Neural cell (in vitro differentiated cells): ENCODE results near the gene BLVRB. TPM values are rescaled to one million over a fixed set of nuclear protein-coding genes. Genes with fewer than 3 reads are reported as not detected.

ENCODE experiments used
- H2AFZ ChIP-seq: fragments of 200-600, 300-800 bp; sonication (generic), shearing (Covaris generic); 2 replicates; pipeline ENCODE4 v1.6.0; 2014; ENCODE audit warnings: low read depth, mild to moderate bottlenecking, antibody characterized with exemption, low read length, moderate library complexity
- H3F3A ChIP-seq: fragments of 200-600 bp; shearing (Covaris generic); 2 replicates; pipeline ENCODE4 v1.6.1; 2016; ENCODE audit warnings: mild to moderate bottlenecking, moderate library complexity, mixed read lengths, antibody characterized with exemption, low read length; ENCODE audit not compliant: insufficient read depth, poor library complexity, severe bottlenecking
- H3K27ac ChIP-seq: fragments of 200-600, 300-800 bp; sonication (generic), shearing (Covaris generic); 2 replicates; pipeline ENCODE4 v1.5.1; 2014; ENCODE audit warnings: mild to moderate bottlenecking, low read length, moderate library complexity
- H3K27me3 ChIP-seq: fragments of 300-800, 200-600 bp; sonication (generic), shearing (Covaris generic); 2 replicates; pipeline ENCODE4 v1.6.0; 2014; ENCODE audit warnings: mild to moderate bottlenecking, low read depth, low read length, moderate library complexity; ENCODE audit not compliant: insufficient read depth
- H3K36me3 ChIP-seq: fragments of 300-800, 200-600 bp; sonication (generic), shearing (Covaris generic); 2 replicates; pipeline ENCODE4 v1.5.1; 2014; ENCODE audit warnings: mild to moderate bottlenecking, antibody characterized with exemption, low read length, moderate library complexity; ENCODE audit not compliant: insufficient read depth
- H3K4me2 ChIP-seq: fragments of 300-800, 200-600 bp; sonication (generic), shearing (Covaris generic); 2 replicates; pipeline ENCODE4 v1.6.0; 2014; ENCODE audit warnings: mild to moderate bottlenecking, low read length
- H3K4me3 ChIP-seq: fragments of 300-800, 200-600 bp; sonication (generic), shearing (Covaris generic); 2 replicates; pipeline ENCODE4 v1.5.1; 2014; ENCODE audit warnings: mild to moderate bottlenecking, low read length, moderate library complexity
- H3K79me2 ChIP-seq: fragments of 200-600 bp; shearing (Covaris generic); replicated peaks from 2 replicates; pipeline ENCODE4 v1.6.0; 2014; ENCODE audit warnings: mild to moderate bottlenecking, low read length, moderate library complexity; ENCODE audit not compliant: insufficient read depth
- H3K9ac ChIP-seq: fragments of 300-800, 200-600 bp; sonication (generic), shearing (Covaris generic); 2 replicates; pipeline ENCODE4 v1.6.1; 2016; ENCODE audit warnings: mild to moderate bottlenecking, low read length, mixed read lengths
- H3K9me2 ChIP-seq: fragments of 200-600 bp; shearing (Covaris generic); 2 replicates; pipeline ENCODE4 v1.6.1; 2016; ENCODE audit warnings: mild to moderate bottlenecking, low read length, mixed read lengths; ENCODE audit not compliant: insufficient read depth
- H3K9me3 ChIP-seq: fragments of 200-600, 300-800 bp; sonication (generic), shearing (Covaris generic); 2 replicates; pipeline ENCODE4 v1.6.1; 2016; ENCODE audit warnings: mild to moderate bottlenecking, mixed run types, low read length, moderate library complexity, mixed read lengths
- H4K20me1 ChIP-seq: fragments of 200-600 bp; shearing (Covaris generic); 2 replicates; pipeline ENCODE4 v1.6.1; 2016; ENCODE audit warnings: mild to moderate bottlenecking, mixed run types; ENCODE audit not compliant: insufficient read depth
- CTCF ChIP-seq: fragments of 450-650 bp; IDR thresholded peaks from 2 replicates; pipeline ENCODE4 v1.5.1; 2014; ENCODE audit warnings: antibody characterized with exemption, mild to moderate bottlenecking, moderate library complexity; ENCODE audit not compliant: poor library complexity, severe bottlenecking
- EP300 ChIP-seq: fragments of 450-650 bp; conservative IDR thresholded peaks from 2 replicates; pipeline ENCODE4 v1.6.1; 2014; ENCODE audit warnings: antibody characterized with exemption, mild to moderate bottlenecking, moderate library complexity; ENCODE audit not compliant: poor library complexity, severe bottlenecking
- EZH2 ChIP-seq: fragments of 200-600, 300-800 bp; shearing (Covaris generic), sonication (generic); IDR thresholded peaks from 2 replicates; pipeline ENCODE4 v1.6.1; 2014; ENCODE audit warnings: antibody characterized with exemption, low read length, borderline replicate concordance, mild to moderate bottlenecking; ENCODE audit not compliant: insufficient read depth, poor library complexity, severe bottlenecking
- MXI1 ChIP-seq: fragments of 450-650 bp; conservative IDR thresholded peaks from 2 replicates; pipeline ENCODE4 v1.6.1; 2014; ENCODE audit warnings: antibody characterized with exemption, mild to moderate bottlenecking; ENCODE audit not compliant: poor library complexity, severe bottlenecking
- POLR2AphosphoS5 ChIP-seq: IDR thresholded peaks from 2 replicates; pipeline ENCODE4 v1.6.1; 2012
- RAD21 ChIP-seq: fragments of 450-650 bp; conservative IDR thresholded peaks from 2 replicates; pipeline ENCODE4 v1.6.1; 2014; ENCODE audit warnings: antibody characterized with exemption, mild to moderate bottlenecking, moderate library complexity
- REST ChIP-seq: IDR thresholded peaks from 2 replicates; pipeline ENCODE4 v1.6.1; 2012; ENCODE audit warnings: borderline replicate concordance
- SMC3 ChIP-seq: fragments of 450-650 bp; conservative IDR thresholded peaks from 2 replicates; pipeline ENCODE4 v1.6.1; 2014; ENCODE audit warnings: antibody characterized with exemption, mild to moderate bottlenecking, moderate library complexity; ENCODE audit not compliant: poor library complexity
- TAF1 ChIP-seq: IDR thresholded peaks from 2 replicates; pipeline ENCODE4 v1.6.1; 2012; ENCODE audit warnings: low read depth
- polyA plus RNA-seq: library from polyadenylated mRNA; depleted of rRNA; stranded (reverse); fragments of >200 nt; gene quantifications from 2 replicates; pipeline ENCODE4 v1.2.3, GENCODE V29; 2014

The BLVRB gene
- polyA plus RNA-seq, 1 donor from 2014 or later: 9.9 TPM

- no peaks in the 10 kb centered on the region for H3K27me3 ChIP-seq
- H3K9ac ChIP-seq: no peak overlapping the region
- no peak overlapping the region for H2AFZ ChIP-seq
- H3K4me3 ChIP-seq: no peak overlapping the region
- no peaks in the 10 kb centered on the region for H4K20me1 ChIP-seq
- TF ChIP-seq EZH2: no peak
- TF ChIP-seq RAD21: no peak
- no peak for TF ChIP-seq SMC3
- no peak for TF ChIP-seq REST
- TF ChIP-seq POLR2AphosphoS5: no peak
- no peaks in the 10 kb centered on the region for H3K9me2 ChIP-seq
- H3K9me3 ChIP-seq: no peaks in the 10 kb centered on the region
- H3K4me2 ChIP-seq: no peak overlapping the region
- no peaks in the 10 kb centered on the region for H3F3A ChIP-seq
- no peaks in the 10 kb centered on the region for H3K36me3 ChIP-seq
- no peaks in the 10 kb centered on the region for H3K79me2 ChIP-seq
- no peak overlapping the region for H3K27ac ChIP-seq
These were observed 50.7 kb downstream of the BLVRB start for GRCh38 chr19:40414542-40415535.

GRCh38 chr19:40413291-40413845, 52.2 kb downstream of the BLVRB start, which contains the start of gene PRX:
Gene PRX (minus strand): TSS chr19:40413378. CDS start chr19:40407932, 5,446 bp downstream.
- H4K20me1 ChIP-seq: no peaks in the 10 kb centered on the region
- H3K9me2 ChIP-seq: no peaks in the 10 kb centered on the region
- H3K27ac ChIP-seq: no peak within 1 kb of the TSS
- no peaks in the 10 kb centered on the region for H3K79me2 ChIP-seq
- H3K4me3 ChIP-seq: no peak within 1 kb of the TSS
- no peak within 1 kb of the TSS for H3K4me2 ChIP-seq
- H3K36me3 ChIP-seq: no peaks in the 10 kb centered on the region
- no peak for TF ChIP-seq RAD21
- no peak for TF ChIP-seq TAF1
- TF ChIP-seq EZH2: no peak
- TF ChIP-seq POLR2AphosphoS5: no peak
- no peak for TF ChIP-seq SMC3
- no peak for TF ChIP-seq REST
- TF ChIP-seq CTCF: no peak
- no peak for TF ChIP-seq EP300
- TF ChIP-seq MXI1: no peak
- H2AFZ ChIP-seq: no peak within 1 kb of the TSS
- H3F3A ChIP-seq: no peaks in the 10 kb centered on the region
- H3K9me3 ChIP-seq: no peaks in the 10 kb centered on the region
- no peaks in the 10 kb centered on the region for H3K27me3 ChIP-seq
- H3K9ac ChIP-seq: no peak within 1 kb of the TSS
